Heart left ventricle (tissue), 13 donors: ENCODE data around the gene PI3.

ENCODE experiments used
- CTCF ChIP-seq, 12 donors: fragments of 200-600 bp; sonication (generic) in 4 of 12; IDR thresholded peaks; one replicate each; pipeline versions ENCODE4 v1.5.0 to v1.8.0; 2018 to 2022; ENCODE audit warnings: antibody characterized with exemption in 12 of 12, mild to moderate bottlenecking in 5 of 12
- POLR2A ChIP-seq, 2 donors: fragments of 450-650 bp; IDR thresholded peaks; one replicate each; pipeline ENCODE4 v1.6.1; 2017; ENCODE audit warnings: antibody characterized with exemption in 2 of 2, mild to moderate bottlenecking in 2 of 2, moderate library complexity in 2 of 2
- donor health status: ischemic (EF 13 %, LVEDD 7.1; RV severe dilation, severe dysfunction).
- donor health status: DM: no; HTN: yes; CAD: no.
- donor health status: DM: no; HTN: no; CAD: no.
- donor health status: ischemic (EF 25% LVEDD 6.9; RV normal size, moderate dysfunction).
- donor health status: ischemic (EF 25% LVEDD 5.7; RV mildly dilated, moderate dysfunction).
- donor health status: ischemic (EF 35%, LVEDD 5.7; RV mildly dilated, moderate dysfunction).
- donor health status: nonischemic (EF 11% LVEDD 7.7; RV severe dilation, severe dysfunction).
- donor health status: DM: yes; HTN: yes; CAD: no.
- donor health status: PGD.
- donor health status: ischemic (EF 29% LVEDD 5.4; RV normal size, mild dysfunction).
- donor health status: nonischemic (EF 23%, LVEDD 6.1; RV moderate dilation, normal function).

DNA sequence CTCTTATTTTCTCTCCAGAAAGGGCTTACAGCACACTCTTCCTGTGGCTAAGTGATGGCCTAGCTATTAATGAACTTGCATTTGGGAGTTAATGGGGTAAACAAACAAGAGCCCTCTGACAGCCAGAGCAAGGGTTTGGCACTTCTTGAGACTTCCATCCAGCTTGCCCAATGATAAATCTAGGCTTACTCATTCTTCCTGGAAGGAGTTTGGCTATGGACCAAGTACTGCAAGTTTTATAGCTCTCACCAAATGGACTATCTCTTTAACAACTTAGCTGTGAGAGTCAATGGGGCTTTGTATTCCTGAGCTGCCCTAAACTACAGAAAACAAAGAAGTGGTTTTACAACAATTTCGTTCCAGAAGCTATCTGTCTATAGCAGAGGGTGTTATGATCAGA, 16.7 kb upstream of the PI3 start:
- no peak for TF ChIP-seq POLR2A (IDR thresholded peaks at IDR 0.05)
- no peak for TF ChIP-seq CTCF (IDR thresholded peaks at IDR 0.05)
